PC-3 (cell line): Measurements from ENCODE around the gene HOGA1. TPM values are rescaled to one million over a fixed set of nuclear protein-coding genes. Genes with fewer than 3 reads are reported as not detected.

ENCODE experiments used
- ATAC-seq: fragments of 200-7000 bp; cut with Tn5 transposase; 2 replicates; pipeline ENCODE4 v1.9.1; 2020; ENCODE audit warnings: mild to moderate bottlenecking, moderate library complexity
- BruUV-seq: library from RNA; stranded (reverse); fragments of 400-500 nt; replicated peaks from 2 replicates; lab custom pipeline; 2021; lab: Mats Ljungman, UMichigan
- CTCF ChIA-PET: fragments of 300-600 bp; sonication (Branson Sonifier 250); formaldehyde crosslinking; loops from one replicate; lab custom pipeline; 2022; ENCODE audit warnings: antibody characterized with exemption; lab: Charles Lee
- POLR2A ChIA-PET: fragments of 300-600 bp; sonication (Branson Sonifier 250); formaldehyde crosslinking; loops from one replicate; lab custom pipeline; 2022; ENCODE audit warnings: antibody characterized with exemption; ENCODE audit not compliant: unreplicated experiment; lab: Charles Lee
- DNase-seq: peaks from one replicate; pipeline ENCODE4 v3.0.0-alpha.2; 2015
- H2AFZ ChIP-seq: fragments of 300-600 bp; sonication (generic); 2 replicates; pipeline ENCODE4 v1.6.0; 2016; ENCODE audit warnings: antibody characterized with exemption, low read length
- H3F3A ChIP-seq: fragments of 300-600 bp; sonication (generic); one replicate; pipeline ENCODE4 v1.6.0; 2017; ENCODE audit warnings: antibody characterized with exemption, low read length, control low read depth, mild to moderate bottlenecking; ENCODE audit not compliant: unreplicated experiment
- H3K27ac ChIP-seq: fragments of 300-600 bp; sonication (generic); 2 replicates; pipeline ENCODE4 v1.5.1; 2016; ENCODE audit warnings: mild to moderate bottlenecking, low read length
- H3K27me3 ChIP-seq: fragments of 300-600 bp; sonication (generic); 2 replicates; pipeline ENCODE4 v1.6.1; 2016; ENCODE audit warnings: low read length, mixed read lengths
- H3K36me3 ChIP-seq: fragments of 300-600 bp; sonication (generic); 2 replicates; pipeline ENCODE4 v1.6.1; 2016; ENCODE audit warnings: low read depth, mixed run types, low read length, mixed read lengths
- H3K4me1 ChIP-seq: fragments of 300-600 bp; sonication (generic); 2 replicates; pipeline ENCODE4 v1.5.1; 2016; ENCODE audit warnings: low read length; ENCODE audit not compliant: insufficient read depth
- H3K4me2 ChIP-seq: fragments of 300-600 bp; sonication (generic); 2 replicates; pipeline ENCODE4 v1.6.0; 2016; ENCODE audit warnings: low read length
- H3K4me3 ChIP-seq: fragments of 300-600 bp; sonication (generic); 2 replicates; pipeline ENCODE4 v1.5.1; 2016; ENCODE audit warnings: mild to moderate bottlenecking, low read length, mixed read lengths
- H3K79me2 ChIP-seq: fragments of 300-600 bp; sonication (generic); 2 replicates; pipeline ENCODE4 v1.6.1; 2017; ENCODE audit warnings: low read length, mixed read lengths
- H3K9ac ChIP-seq: fragments of 300-600 bp; sonication (generic); 2 replicates; pipeline ENCODE4 v1.6.0; 2016; ENCODE audit warnings: mild to moderate bottlenecking, low read length
- H3K9me2 ChIP-seq: fragments of 300-600 bp; sonication (generic); replicated peaks from 2 replicates; pipeline ENCODE4 v1.6.1; 2016; ENCODE audit warnings: mixed run types, low read length, mixed read lengths
- H3K9me3 ChIP-seq: fragments of 300-600 bp; sonication (generic); 2 replicates; pipeline ENCODE4 v1.6.1; 2016; ENCODE audit warnings: low read length, mixed read lengths
- H4K20me1 ChIP-seq: fragments of 300-600 bp; sonication (generic); 2 replicates; pipeline ENCODE4 v1.6.1; 2016; ENCODE audit warnings: low read length, mixed read lengths
- EZH2 ChIP-seq: fragments of 300-600 bp; sonication (generic); IDR thresholded peaks from one replicate; pipeline ENCODE4 v1.6.1; 2017; ENCODE audit warnings: antibody characterized with exemption, mild to moderate bottlenecking, low read length; ENCODE audit not compliant: unreplicated experiment
- EZH2phosphoT487 ChIP-seq: fragments of 300-600 bp; sonication (generic); IDR thresholded peaks from 2 replicates; pipeline ENCODE4 v1.6.1; 2018; ENCODE audit warnings: mild to moderate bottlenecking, antibody characterized with exemption, low read length, borderline replicate concordance
- intact Hi-C: fragments of 100-400 bp; cut with micrococcal nuclease; formaldehyde crosslinking; loops from 2 replicates; pipeline ENCODE4 v1.9.0; 2023
- total RNA-seq: library from RNA; depleted of rRNA; stranded (reverse); fragments of >200 nt; gene quantifications from 2 replicates; pipeline ENCODE4 v1.2.3, GENCODE V29; 2014; rRNA removed
- TF ChIP-seq, protein P1 (sequence below): fragments of 300-600 bp; sonication (generic); conservative IDR thresholded peaks from 2 replicates; pipeline ENCODE4 v1.5.1; 2017; ENCODE audit warnings: antibody characterized with exemption, low read depth, mild to moderate bottlenecking, low read length

The HOGA1 gene
- total RNA-seq, 1 experiment from 2014 or later, result 0.15 TPM

- POLR2A ChIA-PET, result no interaction called here
- DNase-seq (peak; percentile 96), ATAC-seq (peak; percentile 48)
- no peak for TF ChIP-seq EZH2
- TF ChIP-seq EZH2phosphoT487, result no peak
- TF ChIP-seq, protein P1, sequence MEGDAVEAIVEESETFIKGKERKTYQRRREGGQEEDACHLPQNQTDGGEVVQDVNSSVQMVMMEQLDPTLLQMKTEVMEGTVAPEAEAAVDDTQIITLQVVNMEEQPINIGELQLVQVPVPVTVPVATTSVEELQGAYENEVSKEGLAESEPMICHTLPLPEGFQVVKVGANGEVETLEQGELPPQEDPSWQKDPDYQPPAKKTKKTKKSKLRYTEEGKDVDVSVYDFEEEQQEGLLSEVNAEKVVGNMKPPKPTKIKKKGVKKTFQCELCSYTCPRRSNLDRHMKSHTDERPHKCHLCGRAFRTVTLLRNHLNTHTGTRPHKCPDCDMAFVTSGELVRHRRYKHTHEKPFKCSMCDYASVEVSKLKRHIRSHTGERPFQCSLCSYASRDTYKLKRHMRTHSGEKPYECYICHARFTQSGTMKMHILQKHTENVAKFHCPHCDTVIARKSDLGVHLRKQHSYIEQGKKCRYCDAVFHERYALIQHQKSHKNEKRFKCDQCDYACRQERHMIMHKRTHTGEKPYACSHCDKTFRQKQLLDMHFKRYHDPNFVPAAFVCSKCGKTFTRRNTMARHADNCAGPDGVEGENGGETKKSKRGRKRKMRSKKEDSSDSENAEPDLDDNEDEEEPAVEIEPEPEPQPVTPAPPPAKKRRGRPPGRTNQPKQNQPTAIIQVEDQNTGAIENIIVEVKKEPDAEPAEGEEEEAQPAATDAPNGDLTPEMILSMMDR, result no peak
- intact Hi-C loops, result no loop called here
- Histone ChIP-seq H3K36me3 (peaks cover 31% of the 10 kb centered on the region), H2AFZ (no peak overlapping the region), H4K20me1 (no peaks in the 10 kb centered on the region), H3K4me3 (peak overlapping the region; percentile 38), H3K27me3 (no peaks in the 10 kb centered on the region), H3K9me2 (no peaks in the 10 kb centered on the region), H3K27ac (peak overlapping the region; percentile 84), H3K4me2 (peak overlapping the region; percentile 53), H3K4me1 (peaks cover 65% of the 10 kb centered on the region), H3F3A (peaks cover 5% of the 10 kb centered on the region), H3K79me2 (peaks cover 33% of the 10 kb centered on the region), H3K9me3 (no peaks in the 10 kb centered on the region), H3K9ac (peak overlapping the region; percentile 50; the same call in 1 of the 2 replicates)
- no TSS peak for BruUV-seq
- CTCF ChIA-PET, result no interaction called here
Observed at GRCh38 chr10:97651773-97652172, 67.6 kb downstream of the HOGA1 start.

DNA sequence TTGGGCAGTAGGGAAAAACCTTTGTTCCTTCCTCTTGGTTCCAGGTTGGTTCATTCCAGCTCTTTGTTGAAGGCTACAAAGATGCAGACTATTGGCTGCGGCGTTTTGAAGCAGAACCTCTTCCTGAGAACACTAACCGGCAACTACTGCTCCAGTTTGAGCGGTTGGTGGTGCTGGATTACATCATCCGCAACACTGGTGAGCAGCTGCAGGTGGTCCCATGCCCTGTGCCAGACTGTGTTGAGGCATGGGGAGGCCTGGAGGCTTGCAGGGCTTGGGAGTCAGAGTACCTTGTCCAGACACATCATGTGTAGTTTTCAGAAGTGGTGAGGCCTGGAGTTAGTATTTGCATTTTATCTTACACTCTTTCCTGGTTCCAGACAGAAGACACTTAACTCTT lies 72.6 kb downstream of the HOGA1 start:
- Histone ChIP-seq H4K20me1 (no peaks in the 10 kb centered on the region), H3K36me3 (peaks cover 21% of the 10 kb centered on the region), H3K9me2 (no peaks in the 10 kb centered on the region), H3F3A (no peaks in the 10 kb centered on the region), H3K79me2 (peaks cover 3% of the 10 kb centered on the region; the same call in 1 of the 2 replicates), H3K4me2 (no peak overlapping the region), H3K9me3 (no peaks in the 10 kb centered on the region), H3K4me1 (peaks cover 18% of the 10 kb centered on the region), H3K27ac (no peak overlapping the region), H3K27me3 (no peaks in the 10 kb centered on the region), H3K9ac (no peak overlapping the region), H2AFZ (no peak overlapping the region), H3K4me3 (no peak overlapping the region)
- TF ChIP-seq EZH2phosphoT487 (no peak), EZH2 (no peak)
- CTCF ChIA-PET, result no interaction called here
- intact Hi-C loops, result no loop called here
- BruUV-seq, result no TSS peak
- DNase-seq, result no peak
- POLR2A ChIA-PET, result no interaction called here
- no peak for ATAC-seq

- Histone ChIP-seq H3K9ac (no peak overlapping the region), H3K36me3 (peaks cover 11% of the 10 kb centered on the region; the same call in 1 of the 2 replicates), H3F3A (no peaks in the 10 kb centered on the region), H4K20me1 (no peaks in the 10 kb centered on the region), H3K9me3 (no peaks in the 10 kb centered on the region), H3K79me2 (no peaks in the 10 kb centered on the region), H3K4me2 (no peak overlapping the region), H3K27ac (no peak overlapping the region), H3K4me3 (no peak overlapping the region), H3K9me2 (no peaks in the 10 kb centered on the region), H2AFZ (no peak overlapping the region), H3K4me1 (no peaks in the 10 kb centered on the region), H3K27me3 (no peaks in the 10 kb centered on the region)
- no peak for TF ChIP-seq EZH2phosphoT487
- TF ChIP-seq, protein P1, result no peak
- ChIA-PET CTCF (no interaction called here), POLR2A (no interaction called here)
- no peak for ATAC-seq
- intact Hi-C loops, result no loop called here
- no peak for DNase-seq
- no TSS peak for BruUV-seq
Observed at GRCh38 chr10:97659589-97659988, 75.4 kb downstream of the HOGA1 start.

Other genes starting within 250 kb of the HOGA1 start
- 19.2 and 26.7 TPM in 2 replicates for gene FRAT2, start 249.7 kb upstream of the HOGA1 start, total RNA-seq
- 34.4 and 44.2 TPM in 2 replicates for gene RRP12, start 183.0 kb upstream of the HOGA1 start, total RNA-seq
- gene PGAM1, start 158.2 kb upstream of the HOGA1 start, total RNA-seq, result 591 and 661 TPM in 2 replicates
- gene EXOSC1, start 138.4 kb upstream of the HOGA1 start, total RNA-seq, result 23.0 and 34.7 TPM in 2 replicates
- gene ZDHHC16, start 138.2 kb upstream of the HOGA1 start, total RNA-seq, result 35.1 and 47.1 TPM in 2 replicates
- 65.5 and 78.2 TPM in 2 replicates for gene MMS19, start 86.0 kb upstream of the HOGA1 start, total RNA-seq
- 18.5 and 32.3 TPM in 2 replicates for gene UBTD1, start 85.5 kb upstream of the HOGA1 start, total RNA-seq
- gene ANKRD2, start 11.6 kb upstream of the HOGA1 start, total RNA-seq, result 1.7 and 1.8 TPM in 2 replicates
- not detected in 2 replicates for gene C10orf62, start 5.3 kb downstream of the HOGA1 start, total RNA-seq
- 6.5 and 12.9 TPM in 2 replicates for gene MORN4, start 49.1 kb downstream of the HOGA1 start, total RNA-seq
- 18.7 and 19.4 TPM in 2 replicates for gene PI4K2A, start 56.3 kb downstream of the HOGA1 start, total RNA-seq
- 40.7 and 44.5 TPM in 2 replicates for gene AVPI1, start 102.9 kb downstream of the HOGA1 start, total RNA-seq
- gene MARVELD1, start 129.3 kb downstream of the HOGA1 start, total RNA-seq, result 17.6 and 25.5 TPM in 2 replicates
- 13.1 and 15.0 TPM in 2 replicates for gene ZFYVE27, start 152.7 kb downstream of the HOGA1 start, total RNA-seq
- not detected in 2 replicates for gene SFRP5, start 187.6 kb downstream of the HOGA1 start, total RNA-seq